ENCODE measurements around the gene SFSWAP. TPM values are rescaled to one million over a fixed set of nuclear protein-coding genes. Genes with fewer than 3 reads are reported as not detected.

Gene SFSWAP
- total and polyA plus RNA-seq, 4 donors: 6.1 to 21.6 (median 10.1) TPM

- Histone ChIP-seq H3K9ac (ENCODE audit: low read depth in 1 of 2, low read length in 2 of 2) (no peak overlapping the region), H3K27me3 (ENCODE audit: control insufficient read depth in 4 of 4, insufficient read depth in 4 of 4, low read length in 3 of 4) (no peaks in the 10 kb centered on the region), H3K27ac (ENCODE audit: low read depth in 1 of 2, low read length in 2 of 2) (no peak overlapping the region), H3K36me3 (ENCODE audit: control insufficient read depth in 4 of 4, insufficient read depth in 3 of 4, low read depth in 1 of 4, low read length in 3 of 4) (peaks cover 12 to 68% (median 33%) of the 10 kb centered on the region in 4 donors), H3K9me3 (ENCODE audit: control insufficient read depth in 4 of 4, low read length in 3 of 4) (no peaks in the 10 kb centered on the region), H3K4me1 (ENCODE audit: control insufficient read depth in 4 of 4, insufficient read depth in 4 of 4, low read length in 3 of 4) (no peaks in the 10 kb centered on the region), H3K4me3 (ENCODE audit: low read depth in 1 of 3, low read length in 3 of 3) (no peak overlapping the region)
- TF ChIP-seq REST (IDR thresholded peaks at IDR 0.05) (no peak), YY1 (IDR thresholded peaks at IDR 0.05) (no peak), HNF4G (IDR thresholded peaks at IDR 0.05) (no peak), FOXA2 (IDR thresholded peaks at IDR 0.05) (no peak), RXRA (IDR thresholded peaks at IDR 0.05) (no peak), FOXA1 (IDR thresholded peaks at IDR 0.05) (no peak), CTCF (IDR thresholded peaks at IDR 0.05; ENCODE audit: low read depth, low read length, missing input control) (no peak), NR2F2 (IDR thresholded peaks at IDR 0.05) (no peak), GABPA (IDR thresholded peaks at IDR 0.05 in 1 of 2, conservative IDR thresholded peaks at IDR 0.05 in 1 of 2) (no peak), JUND (IDR thresholded peaks at IDR 0.05) (no peak), SP1 (IDR thresholded peaks at IDR 0.05) (no peak)
- no peak for DNase-seq (ENCODE audit: low spot score)
- WGBS: 92% methylated on average over 17 of the region's 17 CpGs
These were observed 63.9 kb downstream of the SFSWAP start for GRCh38 chr12:131774576-131775391.

GRCh38 chr12:131775392-131776236 is 64.7 kb downstream of the SFSWAP start:
- WGBS: 95% methylated on average over 17 of the region's 17 CpGs

More at GRCh38 chr12:131775392-131776236, 64.7 kb downstream of the SFSWAP start:
- Histone ChIP-seq H3K9ac (ENCODE audit: low read depth in 1 of 2, low read length in 2 of 2) (no peak overlapping the region), H3K27ac (ENCODE audit: low read depth in 1 of 2, low read length in 2 of 2) (no peak overlapping the region), H3K27me3 (ENCODE audit: control insufficient read depth in 4 of 4, insufficient read depth in 4 of 4, low read length in 3 of 4) (no peaks in the 10 kb centered on the region), H3K9me3 (ENCODE audit: control insufficient read depth in 4 of 4, low read length in 3 of 4) (no peaks in the 10 kb centered on the region), H3K36me3 (ENCODE audit: control insufficient read depth in 4 of 4, insufficient read depth in 3 of 4, low read depth in 1 of 4, low read length in 3 of 4) (peaks cover 10 to 70% (median 35%) of the 10 kb centered on the region in 4 donors), H3K4me3 (ENCODE audit: low read depth in 1 of 3, low read length in 3 of 3) (no peak overlapping the region), H3K4me1 (ENCODE audit: control insufficient read depth in 4 of 4, insufficient read depth in 4 of 4, low read length in 3 of 4) (no peaks in the 10 kb centered on the region)
- TF ChIP-seq JUND (IDR thresholded peaks at IDR 0.05) (no peak), TAF1 (conservative IDR thresholded peaks at IDR 0.05) (no peak), EGR1 (IDR thresholded peaks at IDR 0.05; ENCODE audit: low read depth in 2 of 2) (no peak), MAX (IDR thresholded peaks at IDR 0.05) (no peak), ZBTB33 (IDR thresholded peaks at IDR 0.05) (no peak)
- no peak for DNase-seq (ENCODE audit: low spot score)
